Muscle layer of colon (tissue), 2 donors: ENCODE results near the gene MYH10.

Experiments
- H3K27ac ChIP-seq: one replicate; pipeline ENCODE4 v1.7.0; 2013; ENCODE audit warnings: low read depth, mild to moderate bottlenecking, low read length, moderate library complexity
- H3K27me3 ChIP-seq, 2 donors: one replicate each; pipeline ENCODE4 v1.7.0; 2013; ENCODE audit warnings: low read length in 2 of 2, mild to moderate bottlenecking in 2 of 2; ENCODE audit not compliant: insufficient read depth in 2 of 2, control insufficient read depth in 1 of 2
- H3K36me3 ChIP-seq: one replicate; pipeline ENCODE4 v1.7.0; 2013; ENCODE audit warnings: mild to moderate bottlenecking, low read length; ENCODE audit not compliant: insufficient read depth
- H3K4me1 ChIP-seq: one replicate; pipeline ENCODE4 v1.7.0; 2013; ENCODE audit warnings: mild to moderate bottlenecking, low read length; ENCODE audit not compliant: insufficient read depth
- H3K4me3 ChIP-seq, 2 donors: one replicate each; pipeline ENCODE4 v1.7.0; 2013; ENCODE audit warnings: low read length in 2 of 2, low read depth in 1 of 2, mild to moderate bottlenecking in 1 of 2, moderate library complexity in 1 of 2
- H3K9ac ChIP-seq: one replicate; pipeline ENCODE4 v1.7.0; 2013; ENCODE audit warnings: low read length
- H3K9me3 ChIP-seq: one replicate; pipeline ENCODE4 v1.7.0; 2013; ENCODE audit warnings: mild to moderate bottlenecking, low read length
- donor health status: abdominal sarcoma.
- donor health status: Adenocarcinoma of cecum.

The MYH10 gene

GRCh38 chr17:8476741-8477140 lies 153.8 kb downstream of the MYH10 start:
- H3K4me1 ChIP-seq: peaks cover 17% of the 10 kb centered on the region
- H3K27ac ChIP-seq: no peak overlapping the region
- H3K9ac ChIP-seq: no peak overlapping the region
- H3K4me3 ChIP-seq: no peak overlapping the region
- H3K27me3 ChIP-seq: no peaks in the 10 kb centered on the region
- H3K36me3 ChIP-seq: peaks cover 39% of the 10 kb centered on the region
- H3K9me3 ChIP-seq: no peaks in the 10 kb centered on the region

DNA sequence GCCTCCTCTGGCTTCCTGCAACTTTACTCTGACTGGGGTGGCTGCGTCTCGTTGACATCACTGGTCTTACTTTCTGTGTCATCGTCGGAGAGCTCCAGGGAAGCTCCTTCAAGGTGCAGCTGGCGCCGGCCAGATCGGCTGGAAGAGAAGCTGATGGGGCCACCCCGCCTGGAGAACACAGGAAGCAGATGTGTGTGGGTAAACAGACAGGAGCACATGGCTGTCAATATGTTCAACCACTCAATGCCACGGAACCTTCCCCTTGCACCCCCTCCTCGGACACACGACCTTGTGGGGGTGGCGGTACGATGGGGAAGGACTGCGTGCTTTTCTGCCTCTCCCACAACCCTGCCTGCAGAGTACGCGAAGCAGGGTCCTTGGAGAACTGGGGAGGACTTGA lies 154.7 kb downstream of the MYH10 start:
- peaks cover 45% of the 10 kb centered on the region for H3K36me3 ChIP-seq
- no peaks in the 10 kb centered on the region for H3K27me3 ChIP-seq
- no peak overlapping the region for H3K27ac ChIP-seq
- no peak overlapping the region for H3K9ac ChIP-seq
- H3K4me1 ChIP-seq: peaks cover 21% of the 10 kb centered on the region
- no peak overlapping the region for H3K4me3 ChIP-seq
- no peaks in the 10 kb centered on the region for H3K9me3 ChIP-seq

- Histone ChIP-seq H3K27ac (no peak overlapping the region), H3K36me3 (peaks cover 45% of the 10 kb centered on the region), H3K4me3 (no peak overlapping the region), H3K4me1 (peaks cover 22% of the 10 kb centered on the region), H3K9ac (no peak overlapping the region), H3K27me3 (no peaks in the 10 kb centered on the region), H3K9me3 (no peaks in the 10 kb centered on the region)
These were observed 155.3 kb downstream of the MYH10 start for GRCh38 chr17:8475227-8475626.

GRCh38 chr17:8474826-8475225 lies 155.7 kb downstream of the MYH10 start:
- Histone ChIP-seq H3K9me3 (no peaks in the 10 kb centered on the region), H3K9ac (no peak overlapping the region), H3K4me1 (peaks cover 22% of the 10 kb centered on the region), H3K27ac (no peak overlapping the region), H3K36me3 (peaks cover 45% of the 10 kb centered on the region), H3K4me3 (no peak overlapping the region), H3K27me3 (no peaks in the 10 kb centered on the region)

DNA sequence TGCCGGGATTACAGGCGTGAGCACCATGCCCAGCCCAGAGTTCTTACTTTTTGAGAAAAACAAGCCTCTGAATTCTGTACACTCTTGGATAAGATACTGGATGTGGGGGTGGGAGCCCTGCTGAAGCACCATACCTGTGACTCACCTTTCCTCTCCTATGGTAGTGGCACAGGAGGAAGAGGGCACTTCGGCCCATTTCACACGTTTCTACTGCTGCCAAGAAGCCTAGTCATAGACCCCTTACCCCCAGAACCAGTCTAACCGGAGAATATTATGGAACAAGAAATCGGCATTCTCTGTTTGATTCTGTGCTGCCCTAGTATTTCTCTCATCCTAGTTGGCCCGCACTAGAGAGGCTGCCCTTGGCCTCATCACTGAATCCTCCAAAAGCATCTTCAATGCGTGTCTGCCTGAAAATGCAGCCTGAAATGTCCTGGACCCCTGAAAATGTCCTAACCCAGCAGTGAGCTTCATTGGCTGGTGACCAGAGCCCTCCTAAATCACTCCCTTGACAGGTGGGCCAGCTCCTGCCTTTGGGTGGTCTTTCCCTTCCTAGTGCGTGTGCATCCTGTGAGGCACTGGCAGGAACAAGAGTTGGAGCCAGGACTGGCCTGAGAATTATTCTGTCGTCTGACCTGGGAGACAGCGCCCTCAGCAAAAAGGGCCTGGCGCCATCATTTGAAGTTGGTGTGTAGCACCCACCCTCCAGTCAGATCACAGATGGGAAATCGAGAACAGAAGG lies 156.9 kb downstream of the MYH10 start:
- Histone ChIP-seq H3K27ac (no peak overlapping the region), H3K9me3 (no peaks in the 10 kb centered on the region), H3K27me3 (no peaks in the 10 kb centered on the region), H3K4me3 (no peak overlapping the region), H3K9ac (no peak overlapping the region), H3K36me3 (peaks cover 47% of the 10 kb centered on the region), H3K4me1 (peaks cover 13% of the 10 kb centered on the region)

DNA sequence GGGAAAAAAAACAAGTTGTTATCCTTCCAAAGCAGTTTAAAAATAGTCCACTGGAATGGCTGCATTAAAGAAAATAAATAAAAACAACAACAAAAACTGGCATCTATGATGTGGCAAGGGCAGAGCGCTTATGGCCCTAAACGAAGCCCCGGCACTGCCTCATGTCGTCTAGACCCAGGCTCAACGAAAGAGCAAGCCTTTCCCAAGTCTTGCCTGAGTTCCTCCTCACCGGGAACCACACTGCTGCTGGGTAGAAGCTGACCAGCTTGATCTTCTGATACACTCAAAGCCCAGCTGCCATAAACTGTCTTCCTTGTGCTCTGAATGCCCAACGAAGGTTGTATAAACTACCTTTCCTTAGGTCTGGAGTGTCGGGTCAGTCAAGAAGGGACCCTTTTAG lies 157.9 kb downstream of the MYH10 start:
- Histone ChIP-seq H3K27ac (no peak overlapping the region), H3K4me3 (no peak overlapping the region)

GRCh38 chr17:8470447-8471047 lies 160.0 kb downstream of the MYH10 start:
- Histone ChIP-seq H3K4me3 (no peak overlapping the region), H3K4me1 (peaks cover 17% of the 10 kb centered on the region), H3K27me3 (no peaks in the 10 kb centered on the region), H3K27ac (no peak overlapping the region), H3K36me3 (peaks cover 49% of the 10 kb centered on the region), H3K9me3 (no peaks in the 10 kb centered on the region), H3K9ac (no peak overlapping the region)

More for the DNA sequence above, 157.9 kb downstream of the MYH10 start:
- H3K4me1 ChIP-seq: peaks cover 13% of the 10 kb centered on the region
- peaks cover 56% of the 10 kb centered on the region for H3K36me3 ChIP-seq
- H3K9ac ChIP-seq: no peak overlapping the region
- H3K9me3 ChIP-seq: no peaks in the 10 kb centered on the region
- H3K27me3 ChIP-seq: no peaks in the 10 kb centered on the region

DNA sequence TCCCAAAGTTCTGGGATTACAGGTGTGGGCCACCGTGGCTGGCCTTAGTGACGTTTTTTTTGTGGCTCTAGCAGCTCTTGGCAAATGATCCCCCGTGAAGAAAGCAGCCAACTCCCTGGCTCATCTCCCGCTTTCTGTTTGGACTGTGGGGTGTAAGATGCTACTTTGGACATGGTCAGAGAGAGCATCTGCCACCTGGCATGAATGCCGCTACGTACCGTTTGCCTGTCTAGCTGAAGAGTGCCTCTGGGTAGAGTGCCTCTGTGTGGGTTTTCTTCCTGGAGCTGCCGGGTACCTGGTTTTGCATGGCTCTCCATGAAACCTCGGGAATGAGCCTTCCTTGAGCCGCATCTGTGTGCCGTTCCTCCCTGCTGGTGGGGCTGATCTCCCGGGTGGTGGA lies 160.6 kb downstream of the MYH10 start:
- no peaks in the 10 kb centered on the region for H3K27me3 ChIP-seq
- H3K4me3 ChIP-seq: no peak overlapping the region
- peaks cover 44% of the 10 kb centered on the region for H3K36me3 ChIP-seq
- H3K27ac ChIP-seq: no peak overlapping the region
- H3K4me1 ChIP-seq: peaks cover 23% of the 10 kb centered on the region
- no peaks in the 10 kb centered on the region for H3K9me3 ChIP-seq
- no peak overlapping the region for H3K9ac ChIP-seq

- no peak overlapping the region for H3K4me3 ChIP-seq
- H3K9ac ChIP-seq: no peak overlapping the region
- H3K4me1 ChIP-seq: peaks cover 27% of the 10 kb centered on the region
- H3K9me3 ChIP-seq: no peaks in the 10 kb centered on the region
- no peak overlapping the region for H3K27ac ChIP-seq
- H3K27me3 ChIP-seq: no peaks in the 10 kb centered on the region
- peaks cover 42% of the 10 kb centered on the region for H3K36me3 ChIP-seq
These were observed 161.5 kb downstream of the MYH10 start for GRCh38 chr17:8468980-8469379.

- H3K9me3 ChIP-seq: no peaks in the 10 kb centered on the region
- peaks cover 27% of the 10 kb centered on the region for H3K4me1 ChIP-seq
- H3K27ac ChIP-seq: no peak overlapping the region
- H3K27me3 ChIP-seq: no peaks in the 10 kb centered on the region
- no peak overlapping the region for H3K4me3 ChIP-seq
- H3K9ac ChIP-seq: no peak overlapping the region
- H3K36me3 ChIP-seq: peaks cover 42% of the 10 kb centered on the region
These were observed 162.4 kb downstream of the MYH10 start for GRCh38 chr17:8468127-8468526.

GRCh38 chr17:8467527-8467926 lies 163.0 kb downstream of the MYH10 start:
- H3K27ac ChIP-seq: no peak overlapping the region
- H3K36me3 ChIP-seq: peaks cover 48% of the 10 kb centered on the region
- no peaks in the 10 kb centered on the region for H3K27me3 ChIP-seq
- H3K9ac ChIP-seq: no peak overlapping the region
- no peaks in the 10 kb centered on the region for H3K9me3 ChIP-seq
- peaks cover 27% of the 10 kb centered on the region for H3K4me1 ChIP-seq
- no peak overlapping the region for H3K4me3 ChIP-seq

DNA sequence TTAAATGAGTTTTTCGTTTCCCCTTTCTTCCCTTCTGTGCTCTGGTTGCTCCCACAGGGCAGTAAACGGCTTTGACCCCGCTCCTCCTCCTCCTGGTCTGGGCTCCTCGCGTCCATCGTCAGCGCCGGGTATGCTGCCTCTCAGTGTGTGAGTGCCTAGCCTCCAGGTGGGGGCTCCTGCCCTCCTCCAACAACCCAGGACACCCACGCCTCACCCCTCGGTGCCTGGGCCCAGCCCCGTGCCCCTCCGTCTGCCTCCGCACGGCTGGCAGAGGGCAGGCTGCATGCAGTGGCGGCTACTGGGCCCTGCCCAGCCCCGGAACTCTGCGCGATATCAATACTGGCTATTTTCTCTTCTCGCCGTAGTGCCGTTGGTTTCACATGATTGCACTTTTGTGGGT lies 163.7 kb downstream of the MYH10 start:
- Histone ChIP-seq H3K9ac (no peak overlapping the region), H3K4me3 (no peak overlapping the region), H3K27me3 (no peaks in the 10 kb centered on the region), H3K36me3 (peaks cover 55% of the 10 kb centered on the region), H3K4me1 (peaks cover 27% of the 10 kb centered on the region), H3K9me3 (no peaks in the 10 kb centered on the region), H3K27ac (no peak overlapping the region)
